Measurements from ENCODE around the gene ATP1B2.
A peak's percentile ranks its signal among the peaks of the same experiment; 100 is the strongest.

ATP1B2 gene

GRCh38 chr17:7654832-7655540 lies 4.3 kb downstream of the ATP1B2 start:
- Histone ChIP-seq H3K4me1 (ENCODE audit: control insufficient read depth, insufficient read depth, low read length) (peaks cover 6% of the 10 kb centered on the region), H3K4me3 (ENCODE audit: low read length) (no peak overlapping the region), H3K36me3 (ENCODE audit: control insufficient read depth, insufficient read depth, low read length) (no peaks in the 10 kb centered on the region), H3K27ac (ENCODE audit: low read length) (no peak overlapping the region), H3K9me3 (ENCODE audit: control insufficient read depth, insufficient read depth, low read length) (no peaks in the 10 kb centered on the region), H3K27me3 (ENCODE audit: control insufficient read depth, insufficient read depth, low read length) (no peaks in the 10 kb centered on the region; the same call in 1 of the 2 replicates)
- no peak for DNase-seq (ENCODE audit: low read depth, low spot score)
- WGBS (ENCODE audit: insufficient coverage, insufficient read length): no CpG with 5 or more reads among the region's 16 CpGs

GRCh38 chr17:7655541-7655840 lies 4.8 kb downstream of the ATP1B2 start:
- no peaks in the 10 kb centered on the region for H3K36me3 ChIP-seq (ENCODE audit: control insufficient read depth, insufficient read depth, low read length)
- H3K4me1 ChIP-seq (ENCODE audit: control insufficient read depth, insufficient read depth, low read length): peaks cover 6% of the 10 kb centered on the region; the same call in 1 of the 2 replicates
- no peak for DNase-seq (ENCODE audit: low read depth, low spot score)

GRCh38 chr17:7656958-7657609 lies 6.4 kb downstream of the ATP1B2 start:
- no peaks in the 10 kb centered on the region; the same call in 1 of the 2 replicates for H3K27me3 ChIP-seq (ENCODE audit: control insufficient read depth, insufficient read depth, low read length)
- peak overlapping the region; percentile 18; the same call in 1 of the 2 replicates for H3K4me3 ChIP-seq (ENCODE audit: low read length)
- peak; percentile 90 for DNase-seq (ENCODE audit: low read depth, low spot score)
- peaks cover 6% of the 10 kb centered on the region; the same call in 1 of the 2 replicates for H3K4me1 ChIP-seq (ENCODE audit: control insufficient read depth, insufficient read depth, low read length)
- H3K9me3 ChIP-seq (ENCODE audit: control insufficient read depth, insufficient read depth, low read length): no peaks in the 10 kb centered on the region
- WGBS (ENCODE audit: insufficient coverage, insufficient read length): no CpG with 5 or more reads among the region's 10 CpGs
- H3K36me3 ChIP-seq (ENCODE audit: control insufficient read depth, insufficient read depth, low read length): no peaks in the 10 kb centered on the region
- no peak overlapping the region for H3K27ac ChIP-seq (ENCODE audit: low read length)

More at GRCh38 chr17:7655541-7655840, 4.8 kb downstream of the ATP1B2 start:
- Histone ChIP-seq H3K27me3 (ENCODE audit: control insufficient read depth, insufficient read depth, low read length) (no peaks in the 10 kb centered on the region; the same call in 1 of the 2 replicates), H3K27ac (ENCODE audit: low read length) (no peak overlapping the region), H3K4me3 (ENCODE audit: low read length) (no peak overlapping the region), H3K9me3 (ENCODE audit: control insufficient read depth, insufficient read depth, low read length) (no peaks in the 10 kb centered on the region)
- WGBS (ENCODE audit: insufficient coverage, insufficient read length): no CpG with 5 or more reads among the region's 17 CpGs

- WGBS (ENCODE audit: insufficient coverage, insufficient read length): no CpG with 5 or more reads among the region's 10 CpGs
- Histone ChIP-seq H3K36me3 (ENCODE audit: control insufficient read depth, insufficient read depth, low read length) (peaks cover 32% of the 10 kb centered on the region), H3K4me3 (ENCODE audit: low read length) (no peak overlapping the region), H3K27me3 (ENCODE audit: control insufficient read depth, insufficient read depth, low read length) (no peaks in the 10 kb centered on the region), H3K9me3 (ENCODE audit: control insufficient read depth, insufficient read depth, low read length) (no peaks in the 10 kb centered on the region), H3K4me1 (ENCODE audit: control insufficient read depth, insufficient read depth, low read length) (peaks cover 1% of the 10 kb centered on the region; the same call in 1 of the 2 replicates), H3K27ac (ENCODE audit: low read length) (no peak overlapping the region)
- DNase-seq (ENCODE audit: low read depth, low spot score): no peak
Observed at GRCh38 chr17:7667656-7668406, 17.1 kb downstream of the ATP1B2 start.

- H3K27ac ChIP-seq (ENCODE audit: low read length): no peak overlapping the region
- no peak for DNase-seq (ENCODE audit: low read depth, low spot score)
- no peaks in the 10 kb centered on the region for H3K27me3 ChIP-seq (ENCODE audit: control insufficient read depth, insufficient read depth, low read length)
- no peaks in the 10 kb centered on the region for H3K9me3 ChIP-seq (ENCODE audit: control insufficient read depth, insufficient read depth, low read length)
- WGBS (ENCODE audit: insufficient coverage, insufficient read length): no CpG with 5 or more reads among the region's 7 CpGs
- H3K36me3 ChIP-seq (ENCODE audit: control insufficient read depth, insufficient read depth, low read length): peaks cover 34% of the 10 kb centered on the region
- H3K4me1 ChIP-seq (ENCODE audit: control insufficient read depth, insufficient read depth, low read length): peaks cover 1% of the 10 kb centered on the region; the same call in 1 of the 2 replicates
- H3K4me3 ChIP-seq (ENCODE audit: low read length): no peak overlapping the region
Observed at GRCh38 chr17:7668482-7668881, 17.8 kb downstream of the ATP1B2 start.

- H3K36me3 ChIP-seq (ENCODE audit: control insufficient read depth, insufficient read depth, low read length): peaks cover 48% of the 10 kb centered on the region
- H3K4me3 ChIP-seq (ENCODE audit: low read length): no peak overlapping the region
- WGBS (ENCODE audit: insufficient coverage, insufficient read length): no CpG with 5 or more reads among the region's 2 CpGs
- peaks cover 7% of the 10 kb centered on the region for H3K4me1 ChIP-seq (ENCODE audit: control insufficient read depth, insufficient read depth, low read length)
- H3K9me3 ChIP-seq (ENCODE audit: control insufficient read depth, insufficient read depth, low read length): no peaks in the 10 kb centered on the region
- no peak overlapping the region for H3K27ac ChIP-seq (ENCODE audit: low read length)
- no peaks in the 10 kb centered on the region for H3K27me3 ChIP-seq (ENCODE audit: control insufficient read depth, insufficient read depth, low read length)
- DNase-seq (ENCODE audit: low read depth, low spot score): no peak
Observed at GRCh38 chr17:7673239-7673638, 22.5 kb downstream of the ATP1B2 start.

GRCh38 chr17:7674934-7675333 lies 24.2 kb downstream of the ATP1B2 start:
- H3K36me3 ChIP-seq (ENCODE audit: control insufficient read depth, insufficient read depth, low read length): peaks cover 34% of the 10 kb centered on the region
- no peaks in the 10 kb centered on the region for H3K9me3 ChIP-seq (ENCODE audit: control insufficient read depth, insufficient read depth, low read length)
- H3K27me3 ChIP-seq (ENCODE audit: control insufficient read depth, insufficient read depth, low read length): no peaks in the 10 kb centered on the region
- no peak for DNase-seq (ENCODE audit: low read depth, low spot score)
- WGBS (ENCODE audit: insufficient coverage, insufficient read length): no CpG with 5 or more reads among the region's 14 CpGs
- H3K27ac ChIP-seq (ENCODE audit: low read length): no peak overlapping the region
- H3K4me3 ChIP-seq (ENCODE audit: low read length): no peak overlapping the region
- peaks cover 7% of the 10 kb centered on the region for H3K4me1 ChIP-seq (ENCODE audit: control insufficient read depth, insufficient read depth, low read length)

- no peak for DNase-seq (ENCODE audit: low read depth, low spot score)
- Histone ChIP-seq H3K4me3 (ENCODE audit: low read length) (no peak overlapping the region), H3K27me3 (ENCODE audit: control insufficient read depth, insufficient read depth, low read length) (no peaks in the 10 kb centered on the region), H3K27ac (ENCODE audit: low read length) (no peak overlapping the region), H3K36me3 (ENCODE audit: control insufficient read depth, insufficient read depth, low read length) (peaks cover 27% of the 10 kb centered on the region), H3K4me1 (ENCODE audit: control insufficient read depth, insufficient read depth, low read length) (peaks cover 7% of the 10 kb centered on the region), H3K9me3 (ENCODE audit: control insufficient read depth, insufficient read depth, low read length) (no peaks in the 10 kb centered on the region)
- WGBS (ENCODE audit: insufficient coverage, insufficient read length): no CpG with 5 or more reads among the region's 5 CpGs
Observed at GRCh38 chr17:7676533-7676932, 25.8 kb downstream of the ATP1B2 start.

GRCh38 chr17:7677388-7678067 lies 26.8 kb downstream of the ATP1B2 start:
- H3K36me3 ChIP-seq (ENCODE audit: control insufficient read depth, insufficient read depth, low read length): peaks cover 20% of the 10 kb centered on the region
- no peak overlapping the region for H3K27ac ChIP-seq (ENCODE audit: low read length)
- H3K9me3 ChIP-seq (ENCODE audit: control insufficient read depth, insufficient read depth, low read length): no peaks in the 10 kb centered on the region
- WGBS (ENCODE audit: insufficient coverage, insufficient read length): no CpG with 5 or more reads among the region's 10 CpGs
- no peak overlapping the region for H3K4me3 ChIP-seq (ENCODE audit: low read length)
- no peaks in the 10 kb centered on the region for H3K27me3 ChIP-seq (ENCODE audit: control insufficient read depth, insufficient read depth, low read length)
- DNase-seq (ENCODE audit: low read depth, low spot score): peak; percentile 35
- H3K4me1 ChIP-seq (ENCODE audit: control insufficient read depth, insufficient read depth, low read length): peaks cover 7% of the 10 kb centered on the region
